Left renal pelvis (tissue), 4 donors: ENCODE measurements around the gene VPS35L. TPM values are rescaled to one million over a fixed set of nuclear protein-coding genes. Genes with fewer than 3 reads are reported as not detected.

Experiments
- DNase-seq, 4 donors: peaks; one replicate each; pipeline ENCODE4 v3.0.0-alpha.2; 2013; ENCODE audit warnings: low read depth in 4 of 4, low spot score in 3 of 4
- polyA plus RNA-seq, 4 donors: library from polyadenylated mRNA; unstranded; fragments of 120-200 nt; gene quantifications; one replicate each; pipeline ENCODE4 v1.2.1, GENCODE V29; 2013; ENCODE audit not compliant: insufficient read length in 4 of 4

Gene VPS35L
- polyA plus RNA-seq, 4 donors: 46.0 to 65.0 (median 63.5) TPM

GRCh38 chr16:19741354-19741753 lies 185.9 kb downstream of the VPS35L start:
- no peak for DNase-seq

- DNase-seq: no peak
These were observed 188.3 kb downstream of the VPS35L start for GRCh38 chr16:19743816-19744159.

GRCh38 chr16:19744670-19745069 lies 189.2 kb downstream of the VPS35L start:
- no peak for DNase-seq

GRCh38 chr16:19745286-19746010 lies 189.9 kb downstream of the VPS35L start:
- DNase-seq: no peak

- no peak for DNase-seq
These were observed 191.1 kb downstream of the VPS35L start for GRCh38 chr16:19746561-19746960.

GRCh38 chr16:19748389-19749168 lies 193.1 kb downstream of the VPS35L start:
- DNase-seq: no peak

GRCh38 chr16:19749571-19750080 lies 194.1 kb downstream of the VPS35L start:
- no peak for DNase-seq

Other genes with a start within 250 kb of the VPS35L start
- under 1 TPM; 0.26 to 0.92 (median 0.36) TPM for gene TMC5, start 137.8 kb upstream of the VPS35L start, polyA plus RNA-seq
- gene GDE1, start 33.6 kb upstream of the VPS35L start, polyA plus RNA-seq: 10 to 100 TPM; 50.9 to 83.7 (median 71.8) TPM
- 10 to 100 TPM; 22.6 to 35.1 (median 28.1) TPM for gene CCP110, start 31.8 kb upstream of the VPS35L start, polyA plus RNA-seq
- 10 to 100 TPM; 29.6 to 48.3 (median 43.0) TPM for gene KNOP1, start 162.5 kb downstream of the VPS35L start, polyA plus RNA-seq
- 10 to 100 TPM; 18.7 to 49.4 (median 45.0) TPM for gene IQCK, start 162.6 kb downstream of the VPS35L start, polyA plus RNA-seq